Loucy (cell line): Measurements from ENCODE around the gene WBP1L.

ENCODE experiments used
- H2AFZ ChIP-seq: fragments of 200-600 bp; sonication (generic); 2 replicates; pipeline ENCODE4 v1.6.0; 2016; ENCODE audit warnings: antibody characterized with exemption, mild to moderate bottlenecking, low read length, moderate library complexity
- H3F3A ChIP-seq: fragments of 200-600 bp; 2 replicates; pipeline ENCODE4 v1.6.0; 2016; ENCODE audit warnings: antibody characterized with exemption, low read depth, mild to moderate bottlenecking
- H3K27me3 ChIP-seq: fragments of 200-600 bp; sonication (generic); 2 replicates; pipeline ENCODE4 v1.6.1; 2014; ENCODE audit warnings: low read length, mild to moderate bottlenecking; ENCODE audit not compliant: insufficient read depth, poor library complexity, severe bottlenecking
- H3K36me3 ChIP-seq: fragments of 200-600 bp; sonication (generic); 2 replicates; pipeline ENCODE4 v1.6.1; 2016; ENCODE audit warnings: low read length; ENCODE audit not compliant: insufficient read depth
- H3K4me1 ChIP-seq: fragments of 200-600 bp; sonication (generic); 2 replicates; pipeline ENCODE4 v1.5.1; 2014; ENCODE audit warnings: low read length, mild to moderate bottlenecking; ENCODE audit not compliant: insufficient read depth, poor library complexity, severe bottlenecking
- H3K4me2 ChIP-seq: fragments of 200-600 bp; sonication (generic); 2 replicates; pipeline ENCODE4 v1.6.0; 2014; ENCODE audit warnings: antibody characterized with exemption, low read length, low read depth, mild to moderate bottlenecking; ENCODE audit not compliant: poor library complexity, severe bottlenecking
- H3K4me3 ChIP-seq: fragments of 200-600 bp; sonication (generic); 2 replicates; pipeline ENCODE4 v1.5.1; 2014; ENCODE audit warnings: low read length, mild to moderate bottlenecking, mixed read lengths; ENCODE audit not compliant: poor library complexity, severe bottlenecking
- H3K79me2 ChIP-seq: fragments of 200-600 bp; sonication (generic); 2 replicates; pipeline ENCODE4 v1.6.1; 2014; ENCODE audit warnings: low read length; ENCODE audit not compliant: insufficient read depth
- H3K9ac ChIP-seq: fragments of 200-600 bp; sonication (generic); 2 replicates; pipeline ENCODE4 v1.6.0; 2014; ENCODE audit warnings: mild to moderate bottlenecking, low read depth, low read length, moderate library complexity; ENCODE audit not compliant: poor library complexity, severe bottlenecking
- H3K9me2 ChIP-seq: fragments of 200-600 bp; sonication (generic); replicated peaks from 2 replicates; pipeline ENCODE4 v1.6.1; 2016; ENCODE audit warnings: low read depth, low read length, mixed read lengths
- H3K9me3 ChIP-seq: fragments of 200-600 bp; sonication (generic); 2 replicates; pipeline ENCODE4 v1.6.1; 2014; ENCODE audit warnings: mild to moderate bottlenecking, antibody characterized with exemption, low read length, low read depth; ENCODE audit not compliant: insufficient read depth
- H4K20me1 ChIP-seq: fragments of 200-600 bp; sonication (generic); 2 replicates; pipeline ENCODE4 v1.6.0; 2014; ENCODE audit warnings: antibody characterized with exemption, low read length, mild to moderate bottlenecking; ENCODE audit not compliant: insufficient read depth, poor library complexity, severe bottlenecking
- EZH2phosphoT487 ChIP-seq: fragments of 200-600 bp; IDR thresholded peaks from 2 replicates; pipeline ENCODE4 v1.6.1; 2018; ENCODE audit warnings: antibody characterized with exemption, mild to moderate bottlenecking, moderate library complexity, borderline replicate concordance
- TF ChIP-seq, protein P1 (sequence below): fragments of 200-600 bp; sonication (generic); conservative IDR thresholded peaks from 2 replicates; pipeline ENCODE4 v1.5.1; 2014; ENCODE audit warnings: mild to moderate bottlenecking, antibody characterized with exemption, low read length

The WBP1L gene

GRCh38 chr10:102698894-102699293 is 44.9 kb upstream of the WBP1L start:
- no peak overlapping the region for H3K4me2 ChIP-seq
- peaks cover 25% of the 10 kb centered on the region; the same call in 1 of the 2 replicates for H3K36me3 ChIP-seq
- H3K27me3 ChIP-seq: no peaks in the 10 kb centered on the region
- H3K79me2 ChIP-seq: no peaks in the 10 kb centered on the region
- no peaks in the 10 kb centered on the region for H3K9me2 ChIP-seq
- no peak overlapping the region for H3K4me3 ChIP-seq
- H4K20me1 ChIP-seq: no peaks in the 10 kb centered on the region
- TF ChIP-seq, protein P1, sequence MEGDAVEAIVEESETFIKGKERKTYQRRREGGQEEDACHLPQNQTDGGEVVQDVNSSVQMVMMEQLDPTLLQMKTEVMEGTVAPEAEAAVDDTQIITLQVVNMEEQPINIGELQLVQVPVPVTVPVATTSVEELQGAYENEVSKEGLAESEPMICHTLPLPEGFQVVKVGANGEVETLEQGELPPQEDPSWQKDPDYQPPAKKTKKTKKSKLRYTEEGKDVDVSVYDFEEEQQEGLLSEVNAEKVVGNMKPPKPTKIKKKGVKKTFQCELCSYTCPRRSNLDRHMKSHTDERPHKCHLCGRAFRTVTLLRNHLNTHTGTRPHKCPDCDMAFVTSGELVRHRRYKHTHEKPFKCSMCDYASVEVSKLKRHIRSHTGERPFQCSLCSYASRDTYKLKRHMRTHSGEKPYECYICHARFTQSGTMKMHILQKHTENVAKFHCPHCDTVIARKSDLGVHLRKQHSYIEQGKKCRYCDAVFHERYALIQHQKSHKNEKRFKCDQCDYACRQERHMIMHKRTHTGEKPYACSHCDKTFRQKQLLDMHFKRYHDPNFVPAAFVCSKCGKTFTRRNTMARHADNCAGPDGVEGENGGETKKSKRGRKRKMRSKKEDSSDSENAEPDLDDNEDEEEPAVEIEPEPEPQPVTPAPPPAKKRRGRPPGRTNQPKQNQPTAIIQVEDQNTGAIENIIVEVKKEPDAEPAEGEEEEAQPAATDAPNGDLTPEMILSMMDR: no peak
- TF ChIP-seq EZH2phosphoT487: no peak
- no peaks in the 10 kb centered on the region for H3K9me3 ChIP-seq
- H3K9ac ChIP-seq: no peak overlapping the region
- H3K4me1 ChIP-seq: no peaks in the 10 kb centered on the region
- H3F3A ChIP-seq: no peaks in the 10 kb centered on the region
- H2AFZ ChIP-seq: no peak overlapping the region

DNA sequence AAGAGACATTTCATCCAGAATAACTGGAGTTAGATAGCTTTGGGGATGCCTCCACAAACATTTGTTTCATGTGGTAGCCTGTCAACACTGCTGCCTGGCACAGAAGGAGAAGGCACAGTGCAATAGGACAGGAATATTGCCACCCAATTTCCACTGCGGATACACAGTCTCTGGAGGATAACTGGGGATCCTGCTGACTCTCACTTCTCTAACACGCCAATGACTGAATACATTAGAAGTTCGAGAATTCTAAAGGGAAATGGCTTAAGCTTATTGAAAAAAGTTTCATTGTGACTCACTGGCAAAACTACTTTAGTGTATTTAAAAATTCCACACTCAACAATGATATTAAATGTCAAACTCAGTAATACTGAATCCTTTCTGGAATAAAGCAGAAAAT is 42.5 kb upstream of the WBP1L start:
- no peak for TF ChIP-seq EZH2phosphoT487
- TF ChIP-seq, protein P1: no peak
- Histone ChIP-seq H3K4me3 (no peak overlapping the region), H3K36me3 (peaks cover 19% of the 10 kb centered on the region; the same call in 1 of the 2 replicates), H3K27me3 (no peaks in the 10 kb centered on the region), H3F3A (no peaks in the 10 kb centered on the region), H3K9ac (no peak overlapping the region), H3K9me2 (no peaks in the 10 kb centered on the region), H3K79me2 (no peaks in the 10 kb centered on the region; the same call in 1 of the 2 replicates), H3K4me2 (no peak overlapping the region), H2AFZ (no peak overlapping the region), H4K20me1 (no peaks in the 10 kb centered on the region), H3K4me1 (peaks cover 7% of the 10 kb centered on the region), H3K9me3 (no peaks in the 10 kb centered on the region)

DNA sequence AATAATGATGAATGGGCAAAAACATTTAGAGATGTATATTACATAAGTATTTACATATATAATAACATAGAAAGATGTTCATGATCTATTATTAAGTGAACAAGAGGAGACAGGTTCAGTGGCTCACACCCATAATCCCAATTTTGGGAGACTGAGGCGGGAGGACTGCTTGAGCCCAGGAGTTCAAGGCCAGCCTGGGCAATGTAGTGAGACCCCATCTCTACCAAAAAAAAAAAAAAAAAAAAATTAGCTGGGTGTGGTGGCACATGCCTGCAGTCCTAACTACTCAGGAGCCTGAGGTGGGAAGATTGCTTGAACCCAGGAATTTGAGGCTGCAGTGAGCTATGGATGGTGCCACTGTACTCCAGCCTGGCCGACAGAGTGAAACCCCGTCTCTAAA is 42.0 kb upstream of the WBP1L start:
- no peak overlapping the region for H2AFZ ChIP-seq
- H3K9ac ChIP-seq: no peak overlapping the region
- no peaks in the 10 kb centered on the region for H3K9me3 ChIP-seq
- H3K36me3 ChIP-seq: peaks cover 15% of the 10 kb centered on the region; the same call in 1 of the 2 replicates
- H3K4me2 ChIP-seq: no peak overlapping the region
- H4K20me1 ChIP-seq: no peaks in the 10 kb centered on the region
- TF ChIP-seq EZH2phosphoT487: no peak
- TF ChIP-seq, protein P1: no peak
- H3K4me3 ChIP-seq: no peak overlapping the region
- H3K79me2 ChIP-seq: no peaks in the 10 kb centered on the region; the same call in 1 of the 2 replicates
- H3K4me1 ChIP-seq: peaks cover 7% of the 10 kb centered on the region
- no peaks in the 10 kb centered on the region for H3F3A ChIP-seq
- H3K27me3 ChIP-seq: no peaks in the 10 kb centered on the region
- no peaks in the 10 kb centered on the region for H3K9me2 ChIP-seq
